Transverse colon (tissue), 4 donors: ENCODE data around the gene UNC5A. TPM values are rescaled to one million over a fixed set of nuclear protein-coding genes. Genes with fewer than 3 reads are reported as not detected.

Experiments used
- DNase-seq: peaks from one replicate; pipeline ENCODE4 v3.0.0-alpha.2; 2019
- H3K27ac ChIP-seq, 4 donors: fragments of 200-600 bp; sonication (generic); 2 replicates each; pipeline ENCODE4 v1.5.1; 2016 to 2018; ENCODE audit warnings: inconsistent platforms in 4 of 4
- H3K27me3 ChIP-seq: fragments of 200-600 bp; sonication (generic); 2 replicates; pipeline ENCODE4 v1.5.1; 2017; ENCODE audit warnings: inconsistent platforms
- H3K36me3 ChIP-seq, 4 donors: fragments of 200-600 bp; sonication (generic); 2 replicates each; pipeline ENCODE4 v1.5.1; 2017 to 2019; ENCODE audit warnings: inconsistent platforms in 4 of 4
- H3K4me1 ChIP-seq, 4 donors: fragments of 200-600 bp; sonication (generic); 2 replicates each; pipeline ENCODE4 v1.5.1; 2017 to 2020; ENCODE audit warnings: inconsistent platforms in 4 of 4
- H3K4me3 ChIP-seq, 4 donors: fragments of 200-600 bp; sonication (generic); 1 replicate in 1 of 4; 2 replicates in 3 of 4; pipeline versions ENCODE4 v1.5.1 to v1.6.1; 2017 to 2019; ENCODE audit warnings: inconsistent platforms in 4 of 4
- H3K9me3 ChIP-seq, 2 donors: fragments of 200-600 bp; sonication (generic); 2 replicates each; pipeline ENCODE4 v1.5.1; 2017 to 2019; ENCODE audit warnings: inconsistent platforms in 2 of 2
- EP300 ChIP-seq: sonication (generic); formaldehyde crosslinking; IDR thresholded peaks from one replicate; pipeline ENCODE4 v1.6.1; 2017; ENCODE audit warnings: antibody characterized with exemption, low read depth
- POLR2A ChIP-seq: fragments of 450-650 bp; IDR thresholded peaks from one replicate; pipeline ENCODE4 v1.6.1; 2016; ENCODE audit warnings: antibody characterized with exemption, mild to moderate bottlenecking, moderate library complexity
- POLR2AphosphoS5 ChIP-seq, 3 donors: sonication (generic); formaldehyde crosslinking; IDR thresholded peaks; one replicate each; pipeline ENCODE4 v1.6.1; 2016; ENCODE audit warnings: antibody characterized with exemption in 3 of 3
- WGBS, 2 donors: methylation state at CpG; one replicate each; pipeline ENCODE4 v1.1.5; 2018; ENCODE audit warnings: low coverage in 1 of 2; 5-methylcytosine and 5-hydroxymethylcytosine counted together
- in situ Hi-C, 4 donors: fragments of 200-750 bp; cut with MboI; loops; one replicate each; pipeline versions ENCODE4 v1.15.0 to v1.15.1; 2017; ENCODE audit warnings: low sequenced_read_pairs in 3 of 4, low pct_ligation_motif_present in 1 of 4, low pct_unique_long_range_greater_than_20kb in 1 of 4
- intact Hi-C: fragments of 100-400 bp; cut with DNase I; formaldehyde crosslinking; loops from one replicate; pipeline ENCODE4 v1.15.1; 2023; ENCODE audit warnings: low total_unique reads
- total RNA-seq, 4 donors: library from RNA; depleted of rRNA; stranded (reverse); fragments of >200 nt; gene quantifications; one replicate each; pipeline ENCODE4 v1.1.0, GENCODE V29; 2016
- TF ChIP-seq, protein P1 (sequence below), 5 experiments: fragments of 200-600 bp in 3 of 5; fragments of 450-650 bp in 2 of 5; sonication (generic) in 3 of 5; IDR thresholded peaks; 1 replicate in 2 of 5; 2 replicates in 3 of 5; pipeline ENCODE4 v1.5.1; 2016 to 2017; ENCODE audit warnings: antibody characterized with exemption in 5 of 5, inconsistent platforms in 3 of 5, mild to moderate bottlenecking in 2 of 5, moderate library complexity in 1 of 5

The UNC5A gene
- total RNA-seq, 4 donors from 2014 or later = 0.32 TPM; not detected in 3

DNA sequence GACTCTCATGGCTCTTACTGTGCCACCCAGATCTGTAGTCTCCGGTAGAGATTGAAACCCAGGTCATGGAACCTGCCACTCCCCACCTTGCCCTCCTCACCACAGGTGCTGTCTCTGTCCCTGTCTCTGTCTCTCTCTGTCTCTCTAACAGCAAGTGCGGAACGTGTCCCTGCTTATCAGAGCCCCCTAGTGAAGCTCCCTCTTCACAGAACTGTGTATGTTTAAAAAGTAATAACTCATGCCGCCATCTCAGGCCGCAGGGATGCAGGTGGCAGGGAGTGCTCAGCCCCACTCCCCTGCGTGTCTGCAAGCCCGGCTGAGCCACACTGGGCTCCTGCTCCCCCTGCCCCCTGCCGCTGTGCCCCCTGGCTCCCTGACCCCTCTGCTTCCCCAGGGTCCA is 43.8 kb downstream of the UNC5A start:
- Histone ChIP-seq H3K27ac (no peak overlapping the region), H3K4me3 (no peak overlapping the region), H3K4me1 (no peaks in the 10 kb centered on the region), H3K27me3 (peaks cover 14% of the 10 kb centered on the region), H3K9me3 (no peaks in the 10 kb centered on the region), H3K36me3 (no peaks in the 10 kb centered on the region)
- intact Hi-C loops (no loop called here), in situ Hi-C loops (no loop called here)
- DNase-seq = no peak
- no peak for TF ChIP-seq POLR2A
- TF ChIP-seq POLR2AphosphoS5 (IDR thresholded peaks at IDR 0.05) = no peak
- TF ChIP-seq, protein P1, sequence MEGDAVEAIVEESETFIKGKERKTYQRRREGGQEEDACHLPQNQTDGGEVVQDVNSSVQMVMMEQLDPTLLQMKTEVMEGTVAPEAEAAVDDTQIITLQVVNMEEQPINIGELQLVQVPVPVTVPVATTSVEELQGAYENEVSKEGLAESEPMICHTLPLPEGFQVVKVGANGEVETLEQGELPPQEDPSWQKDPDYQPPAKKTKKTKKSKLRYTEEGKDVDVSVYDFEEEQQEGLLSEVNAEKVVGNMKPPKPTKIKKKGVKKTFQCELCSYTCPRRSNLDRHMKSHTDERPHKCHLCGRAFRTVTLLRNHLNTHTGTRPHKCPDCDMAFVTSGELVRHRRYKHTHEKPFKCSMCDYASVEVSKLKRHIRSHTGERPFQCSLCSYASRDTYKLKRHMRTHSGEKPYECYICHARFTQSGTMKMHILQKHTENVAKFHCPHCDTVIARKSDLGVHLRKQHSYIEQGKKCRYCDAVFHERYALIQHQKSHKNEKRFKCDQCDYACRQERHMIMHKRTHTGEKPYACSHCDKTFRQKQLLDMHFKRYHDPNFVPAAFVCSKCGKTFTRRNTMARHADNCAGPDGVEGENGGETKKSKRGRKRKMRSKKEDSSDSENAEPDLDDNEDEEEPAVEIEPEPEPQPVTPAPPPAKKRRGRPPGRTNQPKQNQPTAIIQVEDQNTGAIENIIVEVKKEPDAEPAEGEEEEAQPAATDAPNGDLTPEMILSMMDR (IDR thresholded peaks at IDR 0.05) = no peak
- no peak for TF ChIP-seq EP300
- WGBS, 2 donors = 54% methylated on average over 8 of the region's 8 CpGs; no CpG with 5 or more reads in 1 of the 2 donors

DNA sequence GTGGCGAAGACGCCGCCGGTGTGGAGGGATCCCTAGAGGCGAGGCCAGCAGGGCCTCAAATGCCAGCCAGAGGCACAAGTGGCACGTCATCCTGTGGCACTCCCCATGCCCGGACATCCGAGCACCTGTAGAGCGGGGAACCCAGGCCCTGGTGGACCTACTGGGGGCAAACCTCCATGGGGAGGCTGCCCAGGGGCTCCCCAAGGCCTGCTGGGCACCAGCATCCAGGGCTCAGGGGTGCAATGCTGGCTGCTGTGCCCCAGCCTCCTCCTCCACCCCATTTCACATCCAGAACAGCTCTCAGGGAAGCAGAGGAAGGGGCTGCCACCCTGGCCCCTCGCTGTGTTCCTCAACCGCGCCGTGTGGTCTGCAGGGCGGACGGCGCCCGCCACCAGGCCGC is 45.2 kb downstream of the UNC5A start:
- WGBS, 2 donors = 90% methylated on average over 18 of the region's 18 CpGs; no CpG with 5 or more reads in 1 of the 2 donors
- intact Hi-C loops = no loop called here
- no peak overlapping the region for H3K4me3 ChIP-seq

DNA sequence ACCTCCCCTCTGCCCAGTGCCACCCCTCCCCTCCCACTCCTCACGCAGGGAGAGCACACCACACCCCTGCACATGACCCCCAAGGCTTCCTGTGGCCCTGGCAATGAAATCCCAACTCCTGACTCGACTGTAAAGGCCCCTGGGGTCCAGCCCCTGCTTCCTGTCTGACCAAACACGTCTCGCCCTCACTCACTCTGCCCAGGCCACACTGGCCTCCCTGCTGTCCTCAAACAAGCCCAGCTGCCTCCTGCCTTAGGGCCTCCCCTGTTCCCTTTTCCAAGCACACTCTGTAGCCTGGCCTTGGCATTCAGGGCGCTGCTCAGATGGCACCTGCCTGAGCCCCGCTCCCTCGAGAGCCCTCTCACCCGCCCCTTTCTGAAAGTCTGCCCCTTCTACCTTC is 46.4 kb downstream of the UNC5A start:
- no peak for DNase-seq
- intact Hi-C loops = no loop called here
- in situ Hi-C loops = no loop called here
- Histone ChIP-seq H3K4me1 (no peaks in the 10 kb centered on the region), H3K27me3 (peaks cover 14% of the 10 kb centered on the region), H3K27ac (no peak overlapping the region), H3K4me3 (no peak overlapping the region), H3K9me3 (no peaks in the 10 kb centered on the region), H3K36me3 (no peaks in the 10 kb centered on the region)
- 50 to 75% methylated on average over 4 to 8 of the region's 8 CpGs for WGBS, 2 donors
- TF ChIP-seq POLR2A = no peak
- TF ChIP-seq, protein P1 (IDR thresholded peaks at IDR 0.05) = no peak
- TF ChIP-seq POLR2AphosphoS5 (IDR thresholded peaks at IDR 0.05) = no peak
- TF ChIP-seq EP300 = no peak

More for the DNA sequence above, 45.2 kb downstream of the UNC5A start:
- no peak for DNase-seq
- no peak overlapping the region for H3K27ac ChIP-seq
- no peak for TF ChIP-seq POLR2A
- TF ChIP-seq EP300 = no peak
- TF ChIP-seq, protein P1 (IDR thresholded peaks at IDR 0.05) = no peak
- no peak for TF ChIP-seq POLR2AphosphoS5 (IDR thresholded peaks at IDR 0.05)
- H3K9me3 ChIP-seq = no peaks in the 10 kb centered on the region
- no peaks in the 10 kb centered on the region for H3K4me1 ChIP-seq
- peaks cover 6% of the 10 kb centered on the region for H3K27me3 ChIP-seq
- H3K36me3 ChIP-seq = no peaks in the 10 kb centered on the region
- in situ Hi-C loops = no loop called here

DNA sequence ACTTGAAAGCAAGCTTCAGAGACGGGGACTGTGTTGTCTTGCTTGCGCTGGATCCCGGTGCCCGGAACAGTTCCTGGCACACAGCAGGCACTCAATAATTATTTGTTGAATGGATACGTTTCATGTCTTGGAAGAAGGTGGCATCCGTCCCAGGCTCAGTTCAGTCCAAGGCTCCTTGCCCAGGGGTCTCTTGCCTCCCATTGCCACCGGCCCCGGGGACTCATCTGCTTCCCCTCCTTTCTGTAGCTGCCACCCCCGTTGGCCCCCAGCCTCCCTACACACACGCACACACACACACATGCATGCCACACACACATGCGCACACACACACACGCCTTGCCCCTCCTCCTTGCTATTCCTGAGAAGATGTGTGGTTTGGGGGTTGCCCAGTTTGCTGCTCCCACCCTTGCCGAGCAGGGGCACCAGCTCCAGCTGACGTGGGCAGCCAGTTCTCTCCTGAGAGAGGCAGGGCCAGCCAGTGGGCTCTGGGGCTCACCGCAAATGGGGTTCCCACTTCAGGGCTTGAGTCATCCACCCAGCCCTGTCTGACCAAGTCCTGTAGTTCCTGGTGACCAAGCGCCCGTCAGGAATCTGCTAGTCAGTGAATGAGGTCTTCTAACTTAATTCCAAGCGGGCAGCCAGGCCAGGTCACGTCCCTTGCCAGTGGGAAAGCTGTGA is 47.0 kb downstream of the UNC5A start:
- intact Hi-C loops (no loop called here), in situ Hi-C loops (no loop called here)
- WGBS, 2 donors = 67% methylated on average over 19 of the region's 19 CpGs; no CpG with 5 or more reads in 1 of the 2 donors

More for the DNA sequence above, 47.0 kb downstream of the UNC5A start:
- no peak for DNase-seq
- peaks cover 21% of the 10 kb centered on the region for H3K27me3 ChIP-seq
- H3K27ac ChIP-seq = no peak overlapping the region
- TF ChIP-seq, protein P1 (IDR thresholded peaks at IDR 0.05) = no peak
- TF ChIP-seq POLR2AphosphoS5 (IDR thresholded peaks at IDR 0.05) (no peak), POLR2A (no peak)
- H3K36me3 ChIP-seq = no peaks in the 10 kb centered on the region
- H3K9me3 ChIP-seq = no peaks in the 10 kb centered on the region
- H3K4me1 ChIP-seq = no peaks in the 10 kb centered on the region
- H3K4me3 ChIP-seq = no peak overlapping the region
